ENCODE measurements around the gene RND1. TPM values are rescaled to one million over a fixed set of nuclear protein-coding genes. Genes with fewer than 3 reads are reported as not detected.

RND1 gene
- total RNA-seq, 2 experiments from 2014 or later = 7.3 to 13.9 TPM

DNA sequence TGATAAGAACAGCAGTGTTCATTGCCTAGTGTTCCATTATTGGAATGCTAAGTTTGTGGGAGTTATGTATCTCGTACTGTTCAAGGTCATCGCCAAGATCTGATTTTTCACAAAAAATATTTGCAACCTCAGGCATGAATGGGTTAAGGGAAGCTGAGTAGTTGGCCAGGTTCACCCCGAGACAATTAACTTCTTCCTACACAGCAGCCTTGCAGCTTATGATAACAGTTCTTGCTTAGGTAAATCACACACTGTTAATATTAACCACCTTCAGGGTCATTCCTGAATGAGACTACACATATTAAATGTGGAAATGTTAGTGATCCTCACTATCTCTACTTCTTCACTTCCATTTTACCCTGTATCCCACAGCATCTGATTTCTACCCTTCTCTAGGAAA is 41.6 kb upstream of the RND1 start:
- DNase-seq (ENCODE audit: low spot score) = no peak
- H3K4me2 ChIP-seq (ENCODE audit: low read length) = no peak overlapping the region
- no peaks in the 10 kb centered on the region for H3K36me3 ChIP-seq (ENCODE audit: insufficient read depth, low read length)
- H3K9me2 ChIP-seq (ENCODE audit: insufficient read depth, low read length) = no peaks in the 10 kb centered on the region
- H3K27ac ChIP-seq (ENCODE audit: low read depth, low read length, poor library complexity, severe bottlenecking) = no peak overlapping the region
- TF ChIP-seq, protein P1, sequence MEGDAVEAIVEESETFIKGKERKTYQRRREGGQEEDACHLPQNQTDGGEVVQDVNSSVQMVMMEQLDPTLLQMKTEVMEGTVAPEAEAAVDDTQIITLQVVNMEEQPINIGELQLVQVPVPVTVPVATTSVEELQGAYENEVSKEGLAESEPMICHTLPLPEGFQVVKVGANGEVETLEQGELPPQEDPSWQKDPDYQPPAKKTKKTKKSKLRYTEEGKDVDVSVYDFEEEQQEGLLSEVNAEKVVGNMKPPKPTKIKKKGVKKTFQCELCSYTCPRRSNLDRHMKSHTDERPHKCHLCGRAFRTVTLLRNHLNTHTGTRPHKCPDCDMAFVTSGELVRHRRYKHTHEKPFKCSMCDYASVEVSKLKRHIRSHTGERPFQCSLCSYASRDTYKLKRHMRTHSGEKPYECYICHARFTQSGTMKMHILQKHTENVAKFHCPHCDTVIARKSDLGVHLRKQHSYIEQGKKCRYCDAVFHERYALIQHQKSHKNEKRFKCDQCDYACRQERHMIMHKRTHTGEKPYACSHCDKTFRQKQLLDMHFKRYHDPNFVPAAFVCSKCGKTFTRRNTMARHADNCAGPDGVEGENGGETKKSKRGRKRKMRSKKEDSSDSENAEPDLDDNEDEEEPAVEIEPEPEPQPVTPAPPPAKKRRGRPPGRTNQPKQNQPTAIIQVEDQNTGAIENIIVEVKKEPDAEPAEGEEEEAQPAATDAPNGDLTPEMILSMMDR (conservative IDR thresholded peaks at IDR 0.05; ENCODE audit: low read length) = no peak
- no peak for TF ChIP-seq EZH2phosphoT487 (IDR thresholded peaks at IDR 0.05; ENCODE audit: borderline replicate concordance, low read depth, low read length)
- no TSS peak for BruUV-seq (replicated peaks)
- H3K9me3 ChIP-seq (ENCODE audit: low read length) = no peaks in the 10 kb centered on the region
- no peaks in the 10 kb centered on the region for H4K20me1 ChIP-seq (ENCODE audit: insufficient read depth, low read length)
- CTCF ChIA-PET (ENCODE audit: unreplicated experiment) = no interaction called here
- POLR2A ChIA-PET = no interaction called here
- H2AFZ ChIP-seq (ENCODE audit: low read length) = no peak overlapping the region
- H3K4me1 ChIP-seq (ENCODE audit: insufficient read depth, low read length, poor library complexity, severe bottlenecking) = no peaks in the 10 kb centered on the region
- no peak overlapping the region for H3K4me3 ChIP-seq (ENCODE audit: low read depth, low read length, poor library complexity, severe bottlenecking)
- intact Hi-C loops (cut with micrococcal nuclease; ENCODE audit: unreplicated experiment) = no loop called here
- H3K79me2 ChIP-seq (ENCODE audit: insufficient read depth, low read depth, low read length) = no peaks in the 10 kb centered on the region

DNA sequence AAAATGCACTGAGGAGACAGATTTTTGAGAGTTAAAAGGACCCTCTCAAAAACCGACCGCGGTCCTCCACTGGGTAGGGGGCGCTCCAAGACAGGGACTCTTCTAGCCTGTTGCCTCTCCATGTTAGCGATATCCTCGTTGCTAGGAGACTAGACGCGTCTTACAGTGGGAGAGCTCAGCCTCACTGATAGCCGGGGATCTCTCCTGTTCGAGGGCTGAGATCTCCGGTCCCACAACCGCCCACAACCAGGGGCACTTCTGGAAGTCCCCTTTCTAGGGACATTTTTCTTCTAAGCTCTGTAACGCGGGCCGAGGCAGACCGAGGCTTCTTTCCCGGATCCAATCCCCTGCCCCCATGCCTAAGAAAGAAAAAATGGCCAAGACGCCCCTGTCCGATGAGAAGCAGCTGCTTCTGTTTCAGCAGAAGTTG is 38.3 kb upstream of the RND1 start:
- H3K4me3 ChIP-seq (ENCODE audit: low read depth, low read length, poor library complexity, severe bottlenecking) = peak overlapping the region; percentile 56
- no TSS peak for BruUV-seq (replicated peaks)
- H3K27ac ChIP-seq (ENCODE audit: low read depth, low read length, poor library complexity, severe bottlenecking) = no peak overlapping the region
- ChIA-PET CTCF (ENCODE audit: unreplicated experiment) (no interaction called here), POLR2A (interaction anchor here (0.6 kb wide), 1 partner anchor 210 kb away, joined by 8 read pairs; no protein-coding TSS in a partner anchor)
- H2AFZ ChIP-seq (ENCODE audit: low read length) = no peak overlapping the region
- peak overlapping the region; percentile 69 for H3K4me2 ChIP-seq (ENCODE audit: low read length)
- DNase-seq (ENCODE audit: low spot score) = peak; percentile 79
- H3K4me1 ChIP-seq (ENCODE audit: insufficient read depth, low read length, poor library complexity, severe bottlenecking) = no peaks in the 10 kb centered on the region
- no peaks in the 10 kb centered on the region for H3K79me2 ChIP-seq (ENCODE audit: insufficient read depth, low read depth, low read length)
- H3K9me2 ChIP-seq (ENCODE audit: insufficient read depth, low read length) = no peaks in the 10 kb centered on the region
- intact Hi-C loops (cut with micrococcal nuclease; ENCODE audit: unreplicated experiment) = no loop called here
- no peaks in the 10 kb centered on the region for H4K20me1 ChIP-seq (ENCODE audit: insufficient read depth, low read length)
- no peaks in the 10 kb centered on the region for H3K9me3 ChIP-seq (ENCODE audit: low read length)
- TF ChIP-seq, protein P1 (conservative IDR thresholded peaks at IDR 0.05; ENCODE audit: low read length) = peak; percentile 75
- TF ChIP-seq EZH2phosphoT487 (IDR thresholded peaks at IDR 0.05; ENCODE audit: borderline replicate concordance, low read depth, low read length) = no peak
- no peaks in the 10 kb centered on the region for H3K36me3 ChIP-seq (ENCODE audit: insufficient read depth, low read length)

DNA sequence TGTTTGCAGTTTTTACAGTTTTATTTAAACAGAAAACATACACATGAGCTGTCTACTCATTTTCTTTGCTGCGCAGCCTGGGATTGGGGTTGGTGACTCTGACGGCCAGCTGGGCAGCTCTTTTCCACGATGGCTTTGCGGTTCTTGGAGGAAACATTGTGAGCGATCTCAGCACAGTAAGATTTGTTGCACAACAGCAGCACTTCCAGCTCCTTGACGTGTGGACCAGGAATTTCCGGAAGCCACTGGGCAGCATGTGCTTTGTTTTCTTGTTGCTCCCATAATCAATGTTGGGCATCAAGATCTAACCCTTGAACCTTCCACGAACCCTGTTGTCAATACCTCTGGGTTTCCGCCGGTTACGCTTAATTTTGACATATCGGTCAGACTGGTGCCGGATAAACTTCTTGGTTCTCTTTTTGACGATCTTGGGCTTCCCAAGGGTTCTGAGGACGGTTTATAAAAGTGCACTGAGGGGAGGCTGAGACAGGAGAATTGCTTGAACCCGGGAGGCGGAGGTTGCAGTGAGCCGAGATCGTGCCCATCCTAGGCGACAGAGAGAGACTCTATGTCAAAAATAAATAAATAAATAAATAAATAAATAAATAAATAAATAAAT is 37.8 kb upstream of the RND1 start:
- CTCF ChIA-PET (ENCODE audit: unreplicated experiment) = no interaction called here
- Histone ChIP-seq H3K4me3 (ENCODE audit: low read depth, low read length, poor library complexity, severe bottlenecking) (no peak overlapping the region), H3K4me2 (ENCODE audit: low read length) (no peak overlapping the region), H3K4me1 (ENCODE audit: insufficient read depth, low read length, poor library complexity, severe bottlenecking) (no peaks in the 10 kb centered on the region), H3K36me3 (ENCODE audit: insufficient read depth, low read length) (no peaks in the 10 kb centered on the region), H3K9me3 (ENCODE audit: low read length) (no peaks in the 10 kb centered on the region), H3K27ac (ENCODE audit: low read depth, low read length, poor library complexity, severe bottlenecking) (no peak overlapping the region), H4K20me1 (ENCODE audit: insufficient read depth, low read length) (no peaks in the 10 kb centered on the region), H3K9me2 (ENCODE audit: insufficient read depth, low read length) (no peaks in the 10 kb centered on the region), H3K79me2 (ENCODE audit: insufficient read depth, low read depth, low read length) (no peaks in the 10 kb centered on the region), H2AFZ (ENCODE audit: low read length) (no peak overlapping the region)
- no peak for DNase-seq (ENCODE audit: low spot score)
- BruUV-seq (replicated peaks) = no TSS peak
- intact Hi-C loops (cut with micrococcal nuclease; ENCODE audit: unreplicated experiment) = no loop called here
- POLR2A ChIA-PET = interaction anchor here (0.6 to 1.0 kb wide), 2 partner anchors 52 to 211 kb away, joined by 3 to 8 read pairs; partner anchors contain the start of gene DDX23
- no peak for TF ChIP-seq EZH2phosphoT487 (IDR thresholded peaks at IDR 0.05; ENCODE audit: borderline replicate concordance, low read depth, low read length)
- TF ChIP-seq, protein P1 (conservative IDR thresholded peaks at IDR 0.05; ENCODE audit: low read length) = no peak
